ENCODE measurements around the gene CELF5.

CELF5 gene

DNA sequence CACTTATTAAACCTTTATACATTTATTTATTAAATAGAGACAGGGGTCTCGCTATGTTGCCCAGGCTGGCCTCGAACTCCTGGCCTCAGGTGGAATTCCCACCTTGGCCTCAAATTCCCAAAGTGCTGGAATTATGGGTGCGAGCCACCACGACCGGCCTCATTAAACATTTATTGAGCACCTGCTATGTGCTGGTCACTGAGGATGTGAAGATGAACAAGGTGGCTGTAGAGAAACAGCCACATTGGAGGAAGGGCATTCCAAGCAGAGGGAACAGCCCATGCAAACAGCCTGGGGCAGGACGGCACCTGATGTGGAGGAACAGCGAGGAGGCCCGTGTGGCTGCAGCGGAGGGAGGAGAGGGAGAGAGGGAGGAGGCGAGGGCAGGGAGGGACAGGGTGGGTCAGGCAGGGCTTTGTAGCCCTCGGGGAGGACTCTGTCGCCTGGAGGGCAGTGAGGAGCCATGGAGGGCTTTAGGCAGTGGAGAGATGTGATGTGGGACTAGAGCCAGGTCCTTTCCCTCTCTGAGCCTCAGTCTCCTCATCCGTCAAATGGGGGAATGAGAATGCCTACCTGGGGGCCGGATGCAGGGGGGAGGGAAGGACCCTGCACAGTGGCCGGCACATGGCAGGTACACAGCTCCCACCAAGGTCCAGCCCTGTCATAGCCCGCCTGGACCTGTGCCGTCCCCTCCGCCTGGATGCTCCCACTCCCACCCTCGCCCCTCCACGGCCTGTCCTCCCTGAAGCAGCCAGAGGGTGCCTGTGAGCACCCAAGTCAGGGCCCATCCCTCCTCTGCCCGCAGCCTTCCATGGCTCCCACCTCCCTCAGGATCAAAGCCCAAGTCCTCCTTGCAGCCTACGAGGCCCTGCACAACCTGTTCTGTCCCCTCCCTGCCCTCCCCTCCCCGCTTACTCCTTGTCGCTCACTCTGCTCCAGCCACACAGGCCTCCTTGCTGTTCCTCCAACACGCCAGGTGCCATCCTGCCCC, 120.4 kb downstream of the CELF5 start:
- no peak for DNase-seq (ENCODE audit: low read depth in 2 of 2)

DNA sequence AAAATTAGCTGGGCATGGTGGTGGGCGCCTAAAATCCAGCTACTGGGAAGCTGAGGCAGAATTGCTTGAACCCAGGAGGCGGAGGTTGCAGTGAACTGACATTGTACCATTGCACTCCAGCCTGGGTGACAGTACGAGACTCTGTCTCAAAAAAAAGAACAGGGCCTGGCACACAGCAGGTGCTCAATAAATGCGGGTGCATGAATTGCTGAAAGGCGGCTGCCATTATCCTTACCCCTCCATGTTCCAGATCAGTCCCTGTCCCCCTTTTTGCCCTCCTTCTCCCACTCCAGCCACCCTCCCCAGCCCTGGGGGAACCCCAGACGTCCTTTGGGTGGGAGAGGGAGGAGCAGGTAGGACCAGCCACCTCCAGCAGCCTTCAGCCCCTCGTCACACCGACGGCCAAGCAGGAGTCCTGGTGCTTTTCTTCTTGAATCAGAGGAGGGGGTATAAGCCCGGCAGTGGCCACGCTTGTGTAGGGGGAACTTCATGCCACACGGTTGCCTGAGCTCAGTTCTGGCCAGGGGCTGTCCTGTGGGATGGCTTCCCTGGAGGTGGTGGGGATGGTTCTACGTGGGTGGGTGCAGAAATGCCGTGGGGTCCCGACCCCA, 121.5 kb downstream of the CELF5 start:
- no peak for DNase-seq (ENCODE audit: low read depth in 2 of 2)

Data from stimulated activated CD8-positive, alpha-beta memory T cell treated with anti-CD3 and anti-CD28 coated beads, Interleukin-7, amount 100 ng/mL, for 4 hours (primary cell).